Fibroblast of skin of left biceps (primary cell): Measurements from ENCODE around the gene ACOXL.
"Not testable (repeated sequence)": the region's sequence is repeated elsewhere in the genome, so short reads cannot be mapped to it uniquely, and the experiment has no call there.

Experiments used
- DNase-seq, 2 experiments: peaks; one replicate each; pipeline ENCODE4 v3.0.0-alpha.2; 2013; ENCODE audit warnings: low read depth in 2 of 2

The ACOXL gene

DNA sequence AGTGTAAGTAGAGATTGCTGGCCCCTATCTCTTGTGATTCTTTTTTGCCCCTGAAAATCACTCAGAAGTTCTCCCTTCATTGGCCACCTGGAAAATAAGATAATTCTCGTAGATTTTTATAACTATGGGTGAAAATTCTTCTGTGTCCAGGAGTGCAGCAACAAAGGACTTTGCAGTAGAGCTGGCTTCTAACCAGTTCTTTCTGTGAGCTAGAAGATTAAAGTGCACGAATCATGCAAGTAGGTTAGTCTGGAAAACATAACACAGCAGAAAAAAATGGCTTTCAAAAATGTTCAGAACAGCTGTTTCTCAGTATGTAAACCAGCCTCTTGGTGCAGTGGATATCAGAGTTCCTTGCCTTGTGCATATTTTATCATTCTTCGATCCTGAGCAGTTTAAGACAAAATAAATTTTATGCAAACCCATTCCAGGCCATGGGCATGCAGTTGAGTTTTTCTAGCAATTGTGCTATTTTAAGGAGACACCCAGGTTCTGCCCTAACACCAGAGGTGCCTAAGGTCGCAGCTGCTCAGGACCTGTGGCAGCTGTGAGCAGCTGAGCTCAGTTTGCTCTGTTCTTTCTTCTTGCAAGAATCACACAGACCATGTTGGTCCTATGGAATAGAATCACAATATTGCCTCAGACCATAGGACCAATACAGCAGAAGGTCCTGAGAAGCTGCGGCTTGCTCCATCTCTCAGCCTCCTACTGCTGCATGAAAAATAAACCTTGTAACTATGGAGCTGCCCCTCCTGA lies 307.4 kb downstream of the ACOXL start:
- no peak for DNase-seq

DNA sequence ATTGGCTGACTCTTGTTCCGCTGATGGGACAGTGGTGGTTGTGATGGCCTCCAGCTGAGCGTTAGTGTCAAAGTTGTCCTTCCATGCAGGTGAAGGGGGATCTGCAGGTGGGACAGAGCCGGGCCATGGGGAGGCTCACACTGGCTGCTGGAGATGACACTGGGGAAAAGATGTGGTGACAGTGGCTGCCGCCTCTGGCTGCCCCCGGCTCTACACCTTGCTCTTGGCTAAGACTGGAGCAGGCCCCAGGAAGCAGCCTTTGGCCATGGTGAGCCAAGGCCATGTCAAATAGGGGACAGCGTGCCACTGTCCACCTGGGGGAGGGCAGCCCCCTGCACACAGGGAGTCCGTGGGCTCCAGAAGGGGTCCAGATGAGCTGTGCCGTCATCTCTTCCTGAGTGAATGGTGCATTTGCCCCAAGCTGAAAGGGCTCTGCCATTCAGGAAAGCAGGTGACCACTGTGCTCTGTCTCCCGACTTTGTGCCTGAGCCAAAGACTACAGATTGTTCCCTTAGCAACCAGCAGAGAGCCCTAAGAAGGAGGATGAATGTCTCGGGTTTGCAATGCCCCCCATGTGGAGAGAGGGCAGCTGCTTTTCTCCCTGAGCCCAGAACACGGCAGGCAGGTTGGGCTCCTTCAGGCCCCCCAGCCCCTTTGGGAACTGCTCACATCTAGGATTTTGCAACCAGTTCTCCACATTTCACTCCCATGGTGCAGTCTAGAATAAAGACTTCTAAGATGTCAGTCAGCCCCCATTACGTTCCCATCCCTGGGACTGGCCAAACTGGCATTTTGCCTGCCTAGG lies 309.2 kb downstream of the ACOXL start:
- DNase-seq, result no peak

DNA sequence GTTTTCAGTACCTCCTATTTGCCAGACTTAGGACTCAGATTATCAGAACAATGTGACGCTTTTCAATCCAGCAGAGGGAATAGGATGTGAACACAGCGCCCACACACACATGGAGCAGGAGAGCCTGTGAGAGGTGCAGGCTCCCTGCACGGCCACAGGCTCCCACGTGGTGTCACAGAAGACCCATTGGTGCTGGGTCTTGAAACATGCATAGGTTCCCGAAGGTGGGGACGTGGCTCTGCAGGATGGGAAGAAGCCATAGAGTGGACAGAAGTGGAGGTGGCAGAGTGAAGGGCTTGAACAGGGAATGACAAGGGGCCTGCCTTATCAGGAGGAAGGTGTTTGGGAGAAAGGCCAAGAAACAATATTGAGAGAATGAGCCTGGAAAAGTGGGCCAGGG lies 309.9 kb downstream of the ACOXL start:
- DNase-seq, result no peak

DNA sequence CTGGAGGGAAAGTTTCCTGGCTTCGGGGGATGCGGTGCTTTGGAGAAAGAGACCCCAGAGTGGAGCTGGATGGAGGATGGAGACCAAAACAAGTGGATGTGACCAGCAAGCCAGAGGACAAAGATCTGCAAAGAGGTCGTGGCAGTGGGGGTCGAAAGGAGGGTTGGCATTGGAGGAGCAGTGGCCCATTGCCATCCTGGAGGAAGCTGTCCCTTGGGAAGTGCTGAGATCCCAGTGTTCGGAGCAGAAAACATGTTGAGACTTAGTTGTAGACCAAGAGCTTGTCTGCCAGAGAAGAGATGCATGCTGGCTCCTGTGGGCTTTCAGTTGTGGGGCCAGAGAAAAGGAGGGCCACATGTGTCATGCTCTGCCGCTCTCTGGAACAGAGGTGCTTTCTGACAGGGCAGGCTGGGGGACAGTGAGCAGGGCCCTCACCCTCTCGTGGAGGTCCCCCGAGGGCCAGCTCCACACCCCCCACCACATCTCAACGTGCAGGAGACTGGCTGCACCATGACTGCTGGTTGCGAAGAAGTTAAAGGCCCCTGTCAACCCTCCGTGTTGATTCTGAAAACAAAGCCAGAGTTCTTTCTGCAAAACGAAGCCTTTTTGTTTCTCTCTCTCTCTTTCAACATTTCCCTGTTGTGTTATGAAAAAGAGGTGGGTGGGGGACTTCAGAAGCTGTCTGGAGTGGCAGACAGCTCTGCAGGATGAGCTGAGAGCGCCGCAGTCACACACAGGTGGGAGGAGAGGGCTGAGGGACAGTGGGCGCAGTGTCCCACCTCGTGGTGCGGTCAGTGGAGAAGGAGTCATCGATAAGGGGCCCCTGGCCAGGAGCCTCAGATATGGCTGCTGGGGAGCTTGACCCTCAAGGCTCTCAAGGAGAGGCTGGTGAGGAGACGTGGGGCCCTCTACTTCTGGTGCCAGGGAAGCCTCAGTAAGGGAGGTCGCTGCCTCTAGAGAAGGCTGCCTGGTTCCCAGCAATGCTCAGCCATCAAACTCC lies 310.7 kb downstream of the ACOXL start:
- no peak for DNase-seq

DNA sequence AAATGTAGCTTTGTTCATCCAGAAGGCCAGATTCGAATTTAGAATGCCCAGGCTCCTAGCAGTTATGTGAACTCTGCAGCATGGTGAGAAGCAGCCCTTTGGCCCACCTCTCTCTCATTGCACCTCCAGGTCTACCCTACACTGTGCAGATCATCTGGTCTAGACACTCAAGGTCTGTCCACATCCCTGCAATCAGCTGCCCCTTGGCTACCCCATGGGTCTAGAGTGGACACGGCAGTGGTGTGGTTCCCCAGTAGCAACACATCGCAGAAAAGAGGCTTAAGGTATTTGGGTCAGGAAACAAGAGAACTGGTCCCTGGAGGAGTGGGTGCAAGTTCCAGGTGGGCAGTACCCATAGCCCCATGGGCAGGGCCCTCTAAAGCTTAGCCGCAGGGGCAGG lies 311.7 kb downstream of the ACOXL start:
- DNase-seq, result no peak

DNA sequence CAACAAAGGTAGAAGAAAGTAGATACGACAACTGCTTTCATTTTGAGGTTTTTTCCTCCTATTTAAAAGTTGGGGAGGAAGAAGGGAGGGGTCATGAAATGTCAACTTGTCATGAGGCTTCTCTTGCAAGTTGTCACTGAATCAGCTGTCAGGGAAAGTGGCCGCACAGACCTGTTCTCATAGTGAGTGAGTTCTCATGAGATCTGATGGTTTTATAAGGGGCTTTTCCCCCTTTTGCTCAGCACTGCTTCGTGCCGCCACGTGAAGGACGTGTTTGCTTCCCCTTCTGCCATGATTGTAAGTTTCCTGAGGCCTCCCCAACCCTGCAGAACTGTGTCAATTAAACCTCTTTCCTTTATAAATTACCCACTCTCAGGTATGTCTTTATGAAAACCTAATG lies 312.9 kb downstream of the ACOXL start:
- not testable (repeated sequence) for DNase-seq

DNA sequence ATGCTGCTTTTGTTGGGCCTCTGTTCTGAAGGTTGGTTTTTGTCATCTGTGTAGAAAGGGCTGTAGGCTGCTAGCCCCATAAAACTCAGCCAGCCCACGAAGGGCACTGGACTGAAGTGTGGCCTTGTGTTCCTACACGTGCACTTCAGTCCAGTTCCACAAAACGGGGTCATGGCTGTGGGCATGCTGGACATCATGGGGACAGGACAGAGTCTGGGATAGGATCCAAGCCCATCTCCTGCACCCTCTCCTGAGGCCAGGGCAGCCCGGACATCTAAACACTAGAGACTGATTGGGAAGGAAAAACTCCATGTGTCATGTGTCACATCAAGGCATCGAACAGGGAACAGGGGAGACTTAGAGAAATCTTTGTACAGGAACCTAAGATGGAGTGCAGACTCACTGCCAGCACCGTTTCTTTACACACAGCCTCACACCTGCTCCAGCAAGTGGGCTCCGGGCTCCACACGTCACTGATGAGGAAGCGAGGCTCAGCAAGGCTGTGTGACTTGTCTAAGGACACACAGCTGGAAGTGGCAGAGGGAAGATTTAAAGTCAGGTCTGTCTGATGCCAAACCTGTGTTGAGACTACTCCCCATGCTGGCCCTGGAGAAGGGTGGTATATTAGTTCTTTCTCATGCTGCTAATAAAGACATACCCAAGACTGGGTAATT lies 313.5 kb downstream of the ACOXL start:
- no peak for DNase-seq

DNA sequence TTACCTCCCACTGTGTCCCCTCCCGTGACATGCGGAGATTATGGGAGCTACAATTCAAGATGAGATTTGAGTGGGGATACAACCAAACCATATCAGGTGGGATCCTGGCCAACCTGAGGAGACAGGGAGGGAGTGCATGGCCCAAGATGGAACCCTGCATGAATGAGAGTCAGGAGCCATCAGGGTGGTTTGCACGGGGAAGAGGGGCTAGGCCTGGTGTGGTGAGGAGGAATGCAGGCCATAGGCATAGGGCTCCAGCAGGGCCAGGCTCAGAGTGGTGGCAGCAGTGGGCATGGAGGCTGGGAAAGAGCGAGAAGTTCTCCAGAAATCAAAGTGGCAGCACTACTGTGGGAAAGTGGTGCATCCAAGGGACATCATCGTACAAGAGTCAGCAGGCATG lies 314.3 kb downstream of the ACOXL start:
- DNase-seq, result no peak

DNA sequence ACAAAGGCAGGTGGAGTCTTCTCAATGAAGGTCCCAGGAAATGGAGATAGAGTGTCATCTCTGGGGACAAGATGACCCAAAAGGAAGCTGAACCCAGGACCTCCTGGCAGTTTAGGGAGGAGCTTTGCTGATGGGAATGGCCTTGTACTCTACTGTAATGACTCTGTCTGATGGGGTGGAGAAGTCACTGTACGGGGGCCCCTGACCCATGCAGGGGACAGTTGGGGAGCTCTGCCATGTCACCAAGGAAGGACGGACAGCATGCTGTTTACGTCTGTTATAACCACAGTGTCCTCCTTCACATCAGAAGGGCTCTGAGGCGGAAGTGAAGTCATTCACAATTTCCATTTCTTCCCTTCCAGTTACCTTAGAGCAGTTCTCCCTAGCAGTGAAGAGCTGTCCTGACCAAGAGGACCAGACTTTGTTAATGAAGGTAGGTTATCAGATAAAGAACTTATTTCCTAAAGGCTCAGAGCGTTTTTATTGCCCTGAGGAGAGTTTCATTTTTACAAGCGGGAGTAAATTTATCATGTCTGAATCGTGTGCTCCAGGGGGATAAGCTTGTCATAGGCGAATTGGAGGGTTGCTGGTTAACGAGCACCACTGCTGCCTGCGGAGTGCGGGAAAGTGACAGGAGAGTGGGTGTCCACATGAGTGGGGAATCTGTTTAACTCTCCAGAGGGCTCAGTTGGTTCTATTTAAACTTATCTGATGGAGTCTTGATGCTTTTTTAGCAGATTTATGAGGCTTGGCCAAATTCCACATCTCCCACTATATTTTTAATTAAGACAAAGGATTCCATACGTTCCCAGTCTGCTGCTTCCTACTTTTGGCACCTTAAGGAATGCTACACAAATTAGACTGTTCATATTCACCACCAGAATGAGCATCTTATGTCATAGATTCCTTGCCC lies 316.7 kb downstream of the ACOXL start:
- DNase-seq, result no peak

DNA sequence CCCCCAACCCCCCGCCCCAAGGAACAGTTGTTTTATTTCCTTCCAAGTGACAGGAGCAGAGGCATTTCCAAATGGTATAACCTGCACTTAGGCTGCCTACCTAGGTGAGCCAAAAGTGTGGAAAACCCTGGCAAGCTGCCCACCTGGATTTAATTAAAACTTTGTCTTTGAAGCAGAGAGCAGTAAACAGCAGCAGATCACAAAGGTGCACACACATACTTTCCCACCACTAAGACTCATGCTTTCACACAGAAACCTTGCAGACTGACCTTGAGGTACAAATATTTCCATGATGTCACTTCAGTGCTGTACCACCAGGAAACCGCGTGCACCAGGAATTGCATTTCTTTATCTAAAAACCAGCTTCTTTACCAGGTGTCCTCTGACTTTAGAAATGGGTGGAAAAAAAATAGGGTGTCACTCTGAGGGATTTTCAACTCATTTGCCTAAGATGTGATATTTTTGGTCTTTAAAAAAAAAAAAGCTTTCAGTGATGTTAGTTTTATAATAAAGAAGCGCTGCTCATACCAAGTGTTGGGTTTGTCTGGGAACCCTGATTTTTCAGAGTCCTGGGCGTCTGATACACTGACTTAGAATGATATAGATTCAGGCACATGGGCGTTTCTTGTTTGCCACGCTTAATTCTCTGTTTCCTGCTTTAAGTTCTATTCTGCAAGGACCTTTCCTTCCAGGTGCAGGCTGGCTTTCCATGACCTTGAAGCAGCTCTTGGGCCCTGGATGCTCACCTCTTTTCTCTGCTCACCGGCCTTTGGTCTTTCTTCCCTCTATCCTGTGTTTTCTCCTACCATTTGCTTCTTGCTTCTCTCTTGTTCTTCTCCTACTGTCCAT lies 317.6 kb downstream of the ACOXL start:
- DNase-seq, result no peak

DNA sequence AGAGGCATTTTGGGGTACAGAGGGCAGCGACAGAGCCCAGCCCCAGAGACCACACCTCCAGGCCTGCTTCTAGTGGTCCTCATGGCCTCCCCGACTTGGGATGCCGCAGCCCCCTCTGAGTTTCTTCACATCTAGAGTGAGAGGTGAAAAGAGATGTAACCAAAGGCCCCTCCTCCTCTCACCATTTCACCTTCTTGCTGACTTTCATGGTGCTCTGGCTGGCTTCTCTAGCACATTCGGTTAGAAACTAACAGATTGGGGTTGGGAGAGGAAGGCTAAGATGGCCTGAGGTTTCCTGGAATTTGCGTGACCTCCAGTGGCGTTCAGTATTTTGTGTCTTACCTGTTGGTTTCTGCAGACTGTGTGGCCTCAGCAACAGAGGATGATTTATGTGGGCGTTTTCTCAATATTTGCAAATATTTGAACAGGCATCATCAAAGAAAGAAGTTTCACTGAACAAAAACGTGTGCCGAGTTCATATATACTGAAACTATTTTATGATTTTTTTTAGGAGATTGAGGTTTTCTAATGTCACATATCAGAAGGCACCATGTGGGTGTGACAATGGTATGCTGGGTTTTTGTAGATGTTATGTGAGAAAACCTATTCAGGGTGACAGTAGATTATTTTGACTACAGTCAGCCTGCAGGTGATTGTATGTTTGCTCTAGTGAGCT lies 318.5 kb downstream of the ACOXL start:
- no peak for DNase-seq

DNA sequence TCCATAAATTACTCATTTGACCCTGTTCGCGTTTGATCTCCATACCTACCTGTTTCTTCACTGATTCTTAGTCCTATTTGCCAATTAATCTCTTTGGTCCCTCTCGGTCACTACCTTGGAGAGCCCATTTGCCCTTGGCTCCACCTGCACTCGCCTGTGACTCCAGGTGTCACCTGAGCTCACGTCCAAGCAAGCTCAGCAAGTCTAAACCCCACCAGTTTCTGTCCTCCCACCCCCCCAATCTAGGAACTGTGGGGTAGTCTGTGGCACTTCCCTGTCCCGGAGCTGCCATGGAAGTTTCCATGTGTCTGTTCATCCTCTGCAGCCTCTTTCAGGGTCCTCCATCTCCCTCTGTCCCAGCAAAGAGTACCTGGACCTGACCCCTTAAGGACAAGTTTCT lies 320.2 kb downstream of the ACOXL start:
- DNase-seq, result no peak

DNA sequence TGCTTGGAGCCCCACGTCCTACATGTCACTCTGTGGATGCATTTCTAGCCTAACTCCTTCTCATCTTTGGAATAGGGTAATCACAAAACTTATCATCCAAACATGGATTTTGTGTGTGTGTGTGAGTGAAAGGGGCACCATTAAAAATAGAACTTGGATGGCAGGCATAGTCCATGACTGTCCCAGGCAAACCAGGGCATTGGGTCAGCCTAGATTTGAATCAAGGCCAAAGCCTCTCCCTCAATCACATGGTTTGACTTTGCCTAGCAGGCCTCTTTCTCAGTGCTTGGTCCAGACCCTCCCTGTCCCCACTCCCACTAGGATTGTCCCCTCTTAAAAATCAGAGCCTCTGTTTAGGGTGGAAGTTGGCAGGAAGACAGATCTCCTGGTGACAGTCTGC lies 320.9 kb downstream of the ACOXL start:
- no peak for DNase-seq

DNA sequence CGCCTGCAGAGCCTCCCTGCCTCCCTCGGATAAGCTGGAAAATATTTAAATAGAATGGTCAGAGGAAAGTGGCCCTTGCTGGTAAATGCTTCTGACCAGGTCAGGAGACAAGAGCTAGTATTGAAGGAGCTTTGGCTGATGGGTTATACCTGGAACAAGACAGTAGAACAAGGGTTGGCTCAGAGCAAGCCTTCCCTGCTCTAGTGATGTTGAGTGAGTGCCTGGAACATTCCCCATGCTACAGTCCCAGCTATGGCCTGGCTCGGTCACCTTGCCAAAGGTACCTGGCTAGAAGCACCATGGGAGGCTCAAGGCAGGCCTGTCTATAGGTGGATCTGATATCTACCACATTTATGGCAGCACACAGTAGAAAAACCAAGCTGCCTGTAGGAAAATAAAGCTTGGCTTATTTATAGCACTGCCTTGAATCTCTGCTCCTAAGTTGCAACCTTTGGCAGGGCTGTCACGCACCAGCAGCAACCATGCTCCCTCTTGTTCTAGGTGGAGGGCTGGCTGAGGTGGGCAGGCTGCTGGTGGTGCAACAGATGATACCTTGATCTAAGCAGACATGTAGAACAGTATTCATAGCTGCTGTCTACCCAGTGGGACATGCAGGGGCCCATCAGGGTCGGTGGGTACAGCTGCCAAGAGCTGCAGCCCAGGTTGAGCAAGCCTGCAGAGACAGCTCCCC lies 321.6 kb downstream of the ACOXL start:
- no peak for DNase-seq

DNA sequence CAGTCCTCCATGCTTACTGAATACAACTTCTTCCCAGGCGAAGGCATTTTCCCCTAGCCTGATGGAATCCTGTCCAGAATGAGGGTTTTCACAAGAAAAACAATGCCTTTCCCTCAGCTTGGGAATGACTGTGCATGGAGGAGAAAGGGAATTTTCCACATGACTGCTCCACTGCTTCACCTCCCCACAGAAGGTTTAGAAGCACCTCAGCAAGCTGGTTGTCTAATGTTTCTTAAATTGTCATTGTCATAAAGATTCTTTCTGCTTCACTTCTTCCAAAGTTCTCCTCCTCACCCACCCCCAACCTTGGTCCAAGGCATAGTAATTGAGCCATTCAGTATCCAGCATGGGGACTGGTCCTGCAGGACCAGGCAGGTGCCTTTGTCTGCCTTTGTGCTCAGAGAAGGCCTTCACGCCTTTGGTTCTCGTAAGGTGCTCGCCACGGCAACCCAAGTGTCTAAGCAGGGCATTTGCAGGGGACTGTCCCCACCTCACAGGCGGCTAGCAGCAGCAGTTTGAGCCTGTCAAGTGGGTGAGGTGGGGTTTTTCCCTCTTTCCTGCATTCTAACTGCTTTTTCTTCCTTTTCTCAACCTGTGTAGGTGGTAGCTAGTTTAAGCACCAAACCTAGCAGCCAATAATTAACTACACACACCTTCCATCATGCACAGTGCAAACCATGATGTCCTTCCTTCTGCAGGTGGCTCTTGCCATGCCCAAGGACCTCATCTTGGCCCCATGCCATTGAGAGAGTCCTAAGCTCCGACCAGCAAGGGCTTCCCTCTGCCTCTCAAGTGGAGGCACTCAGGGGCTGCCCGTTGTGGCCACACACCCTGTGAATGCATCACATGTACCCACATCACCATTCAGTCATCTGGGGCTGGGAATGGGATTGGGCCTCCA lies 322.7 kb downstream of the ACOXL start:
- DNase-seq, result no peak

DNA sequence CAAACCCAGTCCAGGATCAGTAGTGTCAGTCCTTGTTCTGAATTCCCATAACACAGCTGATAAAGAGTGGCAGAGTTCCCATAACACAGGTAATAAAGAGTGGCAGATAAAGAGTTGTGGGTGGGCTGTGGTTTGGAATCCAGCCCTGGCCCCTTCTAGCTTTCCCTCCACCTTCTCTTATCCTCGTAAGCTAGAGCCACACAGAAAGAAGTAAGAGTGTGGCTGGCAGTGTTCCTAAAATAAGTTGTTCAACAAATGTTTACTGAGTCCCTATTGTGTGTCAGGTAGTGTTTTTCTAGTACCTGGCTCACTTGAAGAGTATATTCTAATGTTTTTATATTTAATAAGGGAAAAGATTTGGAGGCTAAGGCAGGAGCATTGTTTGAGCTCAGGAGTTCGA lies 323.4 kb downstream of the ACOXL start:
- no peak for DNase-seq

DNA sequence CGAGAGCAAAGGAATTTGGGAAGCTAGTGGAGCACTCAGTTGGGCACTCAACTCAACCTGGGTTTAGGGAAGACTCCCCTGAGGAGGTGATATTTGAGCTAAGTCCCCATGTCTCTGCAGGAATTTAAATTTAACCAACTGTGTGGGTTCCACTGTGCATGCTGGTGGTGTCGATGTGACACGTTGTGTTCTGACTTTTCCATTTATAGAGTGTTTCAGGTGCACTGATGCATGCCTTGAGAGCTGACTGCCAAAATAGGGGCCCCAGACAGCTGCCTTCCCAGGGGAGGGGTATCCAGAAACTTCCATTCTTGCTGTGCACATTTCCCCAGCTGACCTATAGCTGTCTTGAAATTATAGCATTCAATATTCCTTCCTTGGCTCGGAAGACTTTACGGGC lies 324.7 kb downstream of the ACOXL start:
- DNase-seq, result no peak
